HG03095 (cell line): ENCODE measurements around the gene ABLIM2.
A peak's percentile ranks its signal among the peaks of the same experiment; 100 is the strongest.

Experiments
- ATAC-seq: cut with Tn5 transposase; IDR thresholded peaks from one replicate; pipeline ENCODE4 v1.9.1; 2021; ENCODE audit warnings: moderate library complexity; ENCODE audit not compliant: unreplicated experiment

The ABLIM2 gene

GRCh38 chr4:8194306-8195242 lies 36.0 kb upstream of the ABLIM2 start:
- no peak for ATAC-seq

- peak; percentile 78 for ATAC-seq
These were observed 34.4 kb upstream of the ABLIM2 start for GRCh38 chr4:8192748-8193738.

DNA sequence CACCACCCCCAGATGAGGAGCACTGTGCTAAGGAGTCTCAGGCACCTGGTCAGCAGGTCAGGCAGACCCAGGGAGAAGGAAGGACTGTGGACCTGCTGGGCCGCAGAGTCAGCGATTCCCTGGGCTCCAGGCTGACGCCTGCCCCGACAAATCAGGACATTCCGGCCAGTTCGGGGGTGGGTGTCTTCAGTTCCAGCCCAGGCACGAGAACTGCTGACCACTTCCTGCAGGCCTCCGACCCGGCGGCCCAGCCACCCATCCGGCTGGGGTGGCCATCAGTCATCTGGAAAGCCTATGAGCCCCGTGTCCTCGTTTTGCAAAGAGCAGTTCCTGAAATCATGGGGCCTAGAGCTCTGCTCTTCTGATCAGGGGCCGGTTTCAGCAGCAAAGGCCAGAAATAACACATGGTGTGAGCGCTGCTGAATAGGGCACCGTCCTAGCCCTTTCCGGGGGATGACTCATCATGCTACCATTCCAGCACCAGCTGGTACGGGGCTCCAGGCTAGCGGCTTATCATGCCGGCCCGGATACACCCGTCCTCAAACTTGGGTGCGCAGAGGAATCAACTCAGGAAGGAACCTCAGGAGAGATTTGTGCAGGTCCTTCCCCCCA lies 32.6 kb upstream of the ABLIM2 start:
- ATAC-seq: peak; percentile 51

GRCh38 chr4:8189551-8190466 lies 31.2 kb upstream of the ABLIM2 start:
- ATAC-seq: no peak

DNA sequence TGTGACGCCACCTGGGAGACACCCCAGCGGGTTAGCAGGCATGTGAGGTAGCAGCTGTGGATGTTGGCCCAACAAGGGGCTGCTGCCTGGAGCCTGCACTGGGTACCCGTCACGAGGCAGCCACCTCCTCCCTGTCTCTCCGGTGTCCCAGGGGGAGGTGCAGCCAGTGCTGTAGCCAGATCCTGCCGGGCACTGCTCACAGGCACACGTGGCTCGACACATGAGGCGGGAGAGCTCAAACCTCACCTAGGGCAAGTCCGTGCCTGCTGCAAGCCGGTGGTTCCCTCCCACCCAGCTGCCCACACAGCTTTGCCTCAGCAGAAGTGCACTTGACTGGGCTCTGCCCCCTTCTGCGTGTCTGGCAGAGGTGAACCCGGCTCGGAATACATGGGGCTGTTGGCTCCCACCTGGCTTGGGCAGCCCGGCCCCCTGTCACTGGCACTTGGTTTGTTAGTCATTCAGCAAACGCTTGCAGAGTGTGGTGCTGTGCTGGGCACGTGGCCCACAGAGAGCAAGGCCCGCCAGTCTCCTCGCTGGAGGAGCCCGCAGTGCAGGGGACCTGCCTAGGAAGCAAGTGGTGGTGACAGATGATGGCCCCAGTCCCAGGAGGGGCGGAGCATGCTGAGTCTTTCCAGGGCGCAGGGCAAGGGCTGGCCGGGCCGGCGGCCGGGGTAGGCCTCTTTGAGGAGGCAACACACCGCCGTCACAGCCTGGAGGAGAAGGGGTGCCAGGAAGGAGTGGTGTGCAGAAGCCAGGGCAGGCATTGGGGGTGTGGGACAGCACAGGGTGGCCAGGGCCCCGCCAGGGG lies 30.3 kb upstream of the ABLIM2 start:
- no peak for ATAC-seq

DNA sequence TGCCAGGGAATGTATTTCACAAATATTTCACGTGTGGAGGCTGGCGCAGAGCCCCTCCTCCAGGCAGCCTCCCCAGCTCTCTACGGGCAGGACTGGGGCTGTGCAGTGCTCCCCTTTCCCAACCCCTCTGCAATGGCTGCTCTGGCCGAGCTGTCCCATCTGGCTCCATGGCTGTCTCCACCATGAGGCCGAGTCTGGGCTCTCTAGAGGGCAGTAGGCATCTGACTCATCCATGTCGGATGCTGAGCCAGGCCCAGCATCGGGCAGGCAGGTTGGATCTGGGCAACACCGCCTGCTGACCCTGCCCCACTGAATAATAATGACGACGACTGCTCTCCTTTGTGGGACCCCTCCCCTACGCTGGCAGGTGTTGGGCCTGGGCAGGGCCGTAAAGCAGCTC lies 29.5 kb upstream of the ABLIM2 start:
- no peak for ATAC-seq

- ATAC-seq: no peak
These were observed 27.3 kb upstream of the ABLIM2 start for GRCh38 chr4:8185930-8186329.

DNA sequence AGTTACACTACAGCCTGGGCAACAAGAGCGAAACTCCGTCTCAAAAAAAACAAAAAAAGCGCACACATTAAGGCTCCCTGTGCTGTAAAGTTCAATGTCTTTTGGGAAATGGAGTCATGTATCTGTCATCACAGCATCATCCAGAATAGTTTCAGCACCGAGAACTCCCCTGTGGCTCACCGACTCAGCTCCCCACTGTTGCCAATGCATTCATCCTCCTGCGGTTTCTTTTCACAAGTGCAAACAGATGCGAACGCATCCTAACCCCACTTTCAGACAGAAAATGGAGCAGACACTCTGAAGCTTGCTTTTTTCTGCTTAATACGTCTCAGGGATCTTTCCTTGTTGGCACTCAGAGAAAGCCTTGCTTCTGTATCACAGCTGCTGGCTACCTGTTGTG lies 26.7 kb upstream of the ABLIM2 start:
- no peak for ATAC-seq

GRCh38 chr4:8184061-8184460 lies 25.4 kb upstream of the ABLIM2 start:
- no peak for ATAC-seq

DNA sequence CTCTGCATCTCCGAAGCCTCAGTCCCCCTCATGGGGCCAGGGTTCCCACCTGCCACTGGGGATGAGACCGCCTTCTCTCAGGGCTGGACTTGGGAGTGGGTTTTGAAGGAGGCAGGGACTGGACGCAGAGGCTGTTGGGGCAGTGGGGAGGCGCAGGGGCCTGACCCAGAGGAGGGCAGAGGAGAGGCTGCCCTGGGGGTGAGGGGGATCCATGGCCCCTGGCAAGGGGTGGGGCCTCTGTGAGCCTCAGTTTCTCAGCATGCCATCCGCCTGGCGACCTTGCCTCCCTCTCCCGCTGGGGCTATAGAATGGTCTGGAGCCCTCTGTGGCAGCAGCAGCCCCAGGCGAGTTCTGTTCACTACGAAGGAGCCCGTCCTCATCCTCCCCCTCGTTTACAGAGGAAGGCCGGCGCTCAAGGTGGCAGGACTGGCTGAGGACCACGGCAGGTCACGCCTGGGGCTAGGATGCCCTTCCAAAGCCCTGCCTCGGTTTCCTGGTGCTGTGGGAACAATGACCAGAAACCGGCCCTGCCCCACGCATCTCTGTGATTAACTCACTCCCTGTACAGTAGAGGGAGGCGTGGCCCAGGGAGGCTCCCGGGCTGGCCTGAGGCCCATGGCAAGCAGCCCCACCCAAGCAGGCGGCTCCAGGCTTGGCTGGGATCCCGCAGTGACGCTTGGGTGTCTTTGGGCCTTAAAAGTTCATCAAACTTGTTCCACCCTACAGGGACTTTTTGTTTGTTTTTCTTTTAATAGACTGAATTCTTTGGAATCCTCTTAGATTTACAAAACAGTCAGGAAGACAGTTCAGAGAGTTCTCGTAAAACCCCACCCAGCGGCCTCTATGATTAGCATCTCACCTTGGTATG lies 24.5 kb upstream of the ABLIM2 start:
- ATAC-seq: no peak

DNA sequence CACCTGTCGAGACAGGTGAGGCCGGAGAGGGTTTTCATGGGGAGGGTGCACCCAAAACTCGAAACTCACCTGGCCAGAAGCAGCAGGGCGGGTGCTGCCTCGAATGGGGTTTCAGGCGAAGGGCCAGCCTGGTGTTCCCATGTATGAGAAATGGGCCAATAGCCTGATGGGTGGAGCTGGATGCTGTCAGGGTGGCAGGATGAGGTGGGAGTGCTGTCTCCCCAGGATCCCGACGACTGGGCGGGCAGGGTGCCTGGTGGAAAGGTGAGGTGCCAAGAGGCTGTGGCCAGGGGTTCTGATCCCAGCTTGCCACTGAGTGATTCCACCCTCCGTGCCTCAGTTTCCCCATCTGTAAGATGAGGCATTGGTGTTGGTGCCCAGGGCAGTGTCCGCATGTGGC lies 23.7 kb upstream of the ABLIM2 start:
- ATAC-seq: no peak

DNA sequence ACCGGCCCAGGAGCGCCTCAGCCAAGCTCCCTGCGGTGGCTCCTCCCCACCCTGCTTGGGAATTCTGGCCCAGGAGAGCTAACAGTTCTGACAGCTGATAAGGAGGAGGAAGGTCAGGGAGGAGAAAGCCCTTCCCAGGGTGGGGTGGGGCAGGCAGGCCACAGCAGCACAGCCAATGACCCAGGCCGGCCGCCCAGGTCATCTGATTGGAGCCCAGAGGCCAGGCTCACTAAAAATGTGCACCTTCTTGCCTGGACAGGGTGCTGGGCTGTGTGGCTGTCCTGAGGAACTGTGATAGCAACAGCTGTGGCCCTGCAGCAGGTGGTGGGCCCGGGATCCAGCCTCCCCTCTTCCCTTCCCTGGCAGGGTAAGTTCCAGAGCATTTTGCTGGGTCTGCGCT lies 23.2 kb upstream of the ABLIM2 start:
- no peak for ATAC-seq

- no peak for ATAC-seq
These were observed 22.5 kb upstream of the ABLIM2 start for GRCh38 chr4:8181119-8181518.

DNA sequence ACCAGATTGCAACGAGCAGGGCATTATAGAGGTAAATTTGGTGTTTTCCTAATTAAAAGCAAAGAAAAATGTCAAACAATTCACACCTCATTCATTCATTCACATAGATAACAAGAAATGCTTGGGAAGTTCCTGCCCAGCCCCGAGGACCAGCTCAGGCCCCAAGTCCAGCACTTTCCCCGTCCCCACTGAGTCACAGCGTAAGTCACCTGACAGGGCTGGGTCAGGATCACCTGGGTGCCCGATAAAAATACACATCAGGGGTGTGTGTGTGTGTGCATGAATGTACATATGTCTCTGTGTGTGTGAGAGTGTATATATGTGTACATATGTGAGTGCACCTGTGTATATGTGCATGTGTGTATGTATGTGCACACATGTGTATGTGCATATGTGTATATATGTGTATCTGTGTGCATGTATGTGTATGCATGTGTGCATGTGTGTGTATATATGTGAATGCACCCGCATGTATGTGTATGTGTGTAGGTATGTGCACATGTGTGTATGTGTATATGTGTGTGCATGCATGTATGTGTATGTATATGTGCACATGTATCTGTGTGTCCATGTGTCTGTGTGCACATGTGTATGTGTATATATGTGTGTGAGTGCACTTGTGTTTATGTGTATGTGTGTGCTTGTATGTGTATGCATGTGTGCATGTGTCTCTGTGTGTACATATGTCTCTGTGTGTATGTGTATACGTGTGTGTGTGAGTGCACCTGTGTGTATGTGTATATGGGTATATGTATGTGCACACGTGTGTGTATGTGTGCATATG lies 21.9 kb upstream of the ABLIM2 start:
- ATAC-seq: no peak

GRCh38 chr4:8179771-8180170 lies 21.2 kb upstream of the ABLIM2 start:
- ATAC-seq: no peak

- no peak for ATAC-seq
These were observed 20.5 kb upstream of the ABLIM2 start for GRCh38 chr4:8179074-8179473.

DNA sequence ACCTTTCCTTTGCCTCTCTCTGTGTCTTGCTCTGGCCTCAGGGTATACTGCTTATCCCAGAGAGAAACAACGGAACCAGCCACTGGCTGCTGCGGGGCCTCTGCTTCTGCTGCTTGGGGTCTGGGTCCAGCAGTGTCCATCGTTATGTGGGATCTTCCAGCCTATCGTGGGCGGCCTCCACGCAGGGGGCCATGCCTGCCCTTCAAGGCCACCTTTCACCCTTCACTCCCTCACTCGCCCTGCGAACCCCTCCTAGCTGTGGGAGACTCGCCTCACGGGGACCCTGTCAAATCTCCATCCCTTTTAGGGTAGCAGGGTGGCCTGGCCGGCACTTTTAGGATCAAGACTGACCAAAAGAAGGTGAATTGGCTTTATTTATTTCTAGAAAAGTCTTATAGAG lies 19.3 kb upstream of the ABLIM2 start:
- no peak for ATAC-seq

DNA sequence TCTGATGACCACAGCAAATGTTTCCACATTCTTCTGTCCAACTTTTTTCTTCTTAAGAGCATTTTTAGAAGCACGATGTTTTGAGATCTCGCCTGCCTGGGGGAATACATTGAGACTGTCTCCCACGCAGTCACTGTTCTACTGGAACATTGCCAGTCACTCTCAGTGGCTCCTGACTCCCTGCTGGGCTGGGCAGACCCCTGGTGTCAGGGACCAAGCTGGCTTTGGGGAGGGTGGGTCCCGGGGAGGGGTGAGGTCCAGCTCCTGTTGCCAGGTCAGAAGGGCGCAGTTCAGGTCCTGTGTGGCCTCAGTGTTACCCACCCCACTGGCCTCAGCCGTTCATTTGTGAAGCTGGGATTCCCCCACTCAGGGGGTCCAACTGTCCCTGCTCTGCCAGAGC lies 18.9 kb upstream of the ABLIM2 start:
- no peak for ATAC-seq
